ENCODE measurements around the gene CBX8. TPM values are rescaled to one million over a fixed set of nuclear protein-coding genes. Genes with fewer than 3 reads are reported as not detected.
A peak's percentile ranks its signal among the peaks of the same experiment; 100 is the strongest.

CBX8 gene
- total and polyA plus RNA-seq, 2 experiments from 2014 or later, result 6.5 to 8.6 TPM

- Histone ChIP-seq H3K9me3 (ENCODE audit: low read depth) (no peaks in the 10 kb centered on the region), H3K9me2 (replicated peaks; ENCODE audit: insufficient read depth) (no peaks in the 10 kb centered on the region), H3K4me1 (ENCODE audit: insufficient read depth) (peaks cover 43% of the 10 kb centered on the region), H2AFZ (peak overlapping the region; percentile 45), H4K20me1 (ENCODE audit: insufficient read depth, poor library complexity, severe bottlenecking) (no peaks in the 10 kb centered on the region), H3K4me3 (no peak overlapping the region), H3K36me3 (replicated peaks; ENCODE audit: insufficient read depth, low read depth) (no peaks in the 10 kb centered on the region), H3K27me3 (peaks cover 84% of the 10 kb centered on the region), H3K4me2 (peak overlapping the region; percentile 94), H3K27ac (no peak overlapping the region), H3K79me2 (no peaks in the 10 kb centered on the region)
- TF ChIP-seq EZH2phosphoT487 (IDR thresholded peaks at IDR 0.05; ENCODE audit: low read depth, severe bottlenecking, unreplicated experiment) (peak; percentile 59), EZH2 (IDR thresholded peaks at IDR 0.05; ENCODE audit: borderline replicate concordance) (peak; percentile 96), CTCF (IDR thresholded peaks at IDR 0.05; ENCODE audit: poor library complexity) (no peak)
- 5% methylated on average over 51 of the region's 72 CpGs for WGBS (ENCODE audit: low lambda C conversion rate, missing lambda C conversion rate)
- DNase-seq (ENCODE audit: low spot score), result no peak
Measured at GRCh38 chr17:79812353-79813258, 15.7 kb upstream of the CBX8 start.

- no peaks in the 10 kb centered on the region for H3K79me2 ChIP-seq
- H3K27ac ChIP-seq, result no peak overlapping the region
- no peak overlapping the region for H3K4me3 ChIP-seq
- no peak overlapping the region for H2AFZ ChIP-seq
- H3K4me2 ChIP-seq, result peak overlapping the region; percentile 94
- no peaks in the 10 kb centered on the region for H3K36me3 ChIP-seq (replicated peaks; ENCODE audit: insufficient read depth, low read depth)
- no peaks in the 10 kb centered on the region for H4K20me1 ChIP-seq (ENCODE audit: insufficient read depth, poor library complexity, severe bottlenecking)
- H3K9me2 ChIP-seq (replicated peaks; ENCODE audit: insufficient read depth), result no peaks in the 10 kb centered on the region
- no peaks in the 10 kb centered on the region for H3K9me3 ChIP-seq (ENCODE audit: low read depth)
- 5% methylated on average over 20 of the region's 20 CpGs for WGBS (ENCODE audit: low lambda C conversion rate, missing lambda C conversion rate)
- no peak for DNase-seq (ENCODE audit: low spot score)
- TF ChIP-seq EZH2 (IDR thresholded peaks at IDR 0.05; ENCODE audit: borderline replicate concordance) (no peak), CTCF (IDR thresholded peaks at IDR 0.05; ENCODE audit: poor library complexity) (no peak), EZH2phosphoT487 (IDR thresholded peaks at IDR 0.05; ENCODE audit: low read depth, severe bottlenecking, unreplicated experiment) (no peak)
- H3K27me3 ChIP-seq, result peaks cover 84% of the 10 kb centered on the region
- peaks cover 43% of the 10 kb centered on the region for H3K4me1 ChIP-seq (ENCODE audit: insufficient read depth)
Measured at GRCh38 chr17:79811868-79812352, 15.0 kb upstream of the CBX8 start.

- H2AFZ ChIP-seq, result no peak overlapping the region
- H3K79me2 ChIP-seq, result no peaks in the 10 kb centered on the region
- peaks cover 43% of the 10 kb centered on the region for H3K4me1 ChIP-seq (ENCODE audit: insufficient read depth)
- TF ChIP-seq CTCF (IDR thresholded peaks at IDR 0.05; ENCODE audit: poor library complexity), result peak; percentile 59
- TF ChIP-seq EZH2phosphoT487 (IDR thresholded peaks at IDR 0.05; ENCODE audit: low read depth, severe bottlenecking, unreplicated experiment), result peak; percentile 42
- TF ChIP-seq EZH2 (IDR thresholded peaks at IDR 0.05; ENCODE audit: borderline replicate concordance), result no peak
- DNase-seq (ENCODE audit: low spot score), result peak; percentile 68
- 5% methylated on average over 61 of the region's 66 CpGs for WGBS (ENCODE audit: low lambda C conversion rate, missing lambda C conversion rate)
- H4K20me1 ChIP-seq (ENCODE audit: insufficient read depth, poor library complexity, severe bottlenecking), result no peaks in the 10 kb centered on the region
- peaks cover 84% of the 10 kb centered on the region for H3K27me3 ChIP-seq
- no peaks in the 10 kb centered on the region for H3K36me3 ChIP-seq (replicated peaks; ENCODE audit: insufficient read depth, low read depth)
- H3K4me3 ChIP-seq, result no peak overlapping the region
- no peaks in the 10 kb centered on the region for H3K9me3 ChIP-seq (ENCODE audit: low read depth)
- no peak overlapping the region for H3K27ac ChIP-seq
- H3K4me2 ChIP-seq, result peak overlapping the region; percentile 84
- no peaks in the 10 kb centered on the region for H3K9me2 ChIP-seq (replicated peaks; ENCODE audit: insufficient read depth)
Measured at GRCh38 chr17:79811011-79811867, 14.4 kb upstream of the CBX8 start.
